DMS153 treated with DMSO at 0.1 percent for 48 hours (cell line): ENCODE data around the gene KATNIP.

ENCODE experiments used
- DNase-seq: peaks from one replicate; lab custom pipeline; 2025; ENCODE audit not compliant: unreplicated experiment; lab: John Stamatoyannopoulos, UW

The KATNIP gene

DNA sequence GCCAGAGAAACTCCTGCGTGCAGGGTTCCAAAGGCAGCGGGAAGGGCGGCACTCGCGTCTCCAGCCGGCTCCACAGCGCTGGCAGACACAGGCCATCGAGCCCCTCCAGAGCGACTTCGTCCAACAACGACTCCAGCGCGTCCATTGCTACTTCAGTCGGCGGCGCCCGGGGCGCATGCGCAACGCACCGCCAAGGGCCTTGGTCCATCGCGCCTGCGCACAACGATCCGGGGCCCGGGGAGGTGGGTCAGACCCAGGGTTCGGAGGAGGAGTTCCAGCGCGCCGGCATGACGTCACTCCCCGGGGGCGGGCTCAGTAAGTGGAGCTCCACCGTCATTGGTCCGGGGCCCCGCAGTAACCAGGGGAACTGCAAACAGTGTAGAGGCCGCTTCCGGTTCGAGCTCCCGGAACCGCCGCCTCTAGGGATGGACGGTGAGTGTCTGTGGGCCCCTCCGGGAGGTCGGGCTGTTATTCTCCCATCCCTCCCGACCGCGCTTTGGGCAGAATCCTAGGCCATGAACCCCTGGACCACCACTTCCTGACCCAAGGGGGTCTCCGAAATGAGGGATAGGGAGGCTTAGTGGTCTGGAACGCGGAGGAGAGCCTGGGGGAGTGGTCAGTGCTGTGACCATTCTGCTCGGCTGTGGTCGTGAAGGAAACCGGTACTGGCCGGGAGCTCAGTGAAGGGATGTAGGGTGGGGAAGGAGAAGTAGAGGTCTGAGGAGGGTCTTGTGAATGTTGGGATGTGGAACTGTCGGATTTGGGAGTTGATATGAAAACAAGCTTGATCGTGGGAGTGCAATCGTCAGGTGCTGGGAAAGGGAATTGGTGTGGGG, at the start of gene KATNIP, which contains the start of gene GTF3C1:
KATNIP (plus strand) TSS at position 399 of the 836 bp plus-strand sequence; CDS start at position 426, 27 bp downstream.
GTF3C1 (minus strand) TSS at position 168 of the 836 bp plus-strand sequence; CDS start at position 145, 23 bp downstream.
- DNase-seq = peak; percentile 96

DNA sequence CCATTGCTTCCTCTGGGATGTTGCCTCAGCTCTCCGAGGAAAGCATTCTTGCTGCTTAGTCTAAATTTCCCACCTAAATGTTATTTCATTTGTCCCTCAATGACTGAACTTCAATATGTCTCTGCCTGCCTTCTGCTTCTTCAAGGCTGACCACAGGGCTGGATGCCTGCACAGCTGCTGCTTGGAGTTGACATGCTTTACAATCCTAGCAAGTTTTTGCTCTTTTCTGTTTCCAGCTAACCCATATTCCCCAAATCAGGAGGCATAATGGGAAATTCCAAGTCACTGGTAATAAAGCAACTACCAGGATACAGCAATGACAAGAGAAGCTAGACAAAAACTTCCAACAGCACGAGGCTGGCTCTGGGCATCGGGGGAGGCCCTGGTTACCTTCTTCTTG, 49.1 kb upstream of the KATNIP start:
- no peak for DNase-seq

DNA sequence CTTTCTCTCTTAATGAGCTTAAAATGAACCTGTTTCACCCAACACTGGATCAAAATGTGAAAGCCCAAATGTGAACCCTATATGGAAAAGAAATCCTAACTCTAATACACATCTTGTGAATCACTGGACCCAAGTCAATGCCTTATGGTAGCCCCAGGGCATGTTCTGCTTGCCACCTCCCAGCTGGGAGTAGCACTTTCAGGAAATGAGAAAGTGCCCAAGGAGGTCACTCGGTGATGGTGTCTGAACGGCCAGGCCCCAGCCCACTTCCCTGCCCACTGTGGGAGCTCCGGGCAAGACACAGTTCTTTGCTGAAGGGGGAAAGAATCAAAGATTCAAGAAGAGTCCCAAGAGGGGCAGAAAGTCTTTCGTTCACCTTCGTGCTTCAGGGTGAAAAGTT, 46.3 kb upstream of the KATNIP start:
- no peak for DNase-seq

DNA sequence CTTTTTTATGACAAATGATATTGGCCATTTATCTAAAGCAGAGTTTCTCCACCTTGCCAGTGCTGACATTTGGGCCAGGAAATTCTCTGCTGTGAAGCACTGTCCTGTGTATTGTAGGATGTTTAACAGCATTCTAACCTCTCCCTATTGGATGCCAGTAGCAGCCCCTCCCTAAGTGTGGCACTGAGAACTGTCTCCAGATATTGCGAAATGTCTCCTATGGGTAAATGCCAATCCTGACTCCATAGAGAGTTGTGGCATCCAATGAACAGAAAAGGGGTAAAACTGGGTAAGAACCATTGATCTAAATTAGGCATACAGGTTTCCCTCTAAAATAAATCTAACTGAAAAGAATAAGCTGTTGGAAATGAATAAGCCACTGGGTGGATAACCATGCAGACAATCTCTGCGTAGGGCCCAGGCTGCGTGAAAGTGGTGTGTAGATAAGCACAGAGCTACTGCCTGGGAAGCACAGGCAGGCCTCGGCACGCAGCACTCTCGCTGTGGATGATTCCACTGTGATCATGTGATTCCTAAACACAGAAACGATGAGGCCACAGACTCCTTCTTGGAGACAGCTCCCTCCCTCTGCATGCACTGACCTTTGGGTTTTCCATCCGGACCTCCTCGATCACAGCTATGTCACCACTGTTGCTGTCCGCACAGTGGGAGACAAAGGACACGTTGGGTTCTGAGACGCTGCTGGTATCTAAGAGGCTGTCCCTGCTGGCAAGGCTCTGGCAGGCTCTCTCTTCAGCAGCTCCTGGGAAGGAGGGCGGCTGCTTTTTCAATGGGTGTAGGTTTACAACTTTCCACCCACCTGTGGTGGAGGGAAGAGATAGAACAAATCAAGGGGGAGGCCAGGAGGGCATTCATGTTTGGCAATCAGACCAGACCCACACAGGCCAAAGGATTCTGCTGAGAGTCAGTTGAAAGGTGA, 44.4 kb upstream of the KATNIP start:
- no peak for DNase-seq

DNA sequence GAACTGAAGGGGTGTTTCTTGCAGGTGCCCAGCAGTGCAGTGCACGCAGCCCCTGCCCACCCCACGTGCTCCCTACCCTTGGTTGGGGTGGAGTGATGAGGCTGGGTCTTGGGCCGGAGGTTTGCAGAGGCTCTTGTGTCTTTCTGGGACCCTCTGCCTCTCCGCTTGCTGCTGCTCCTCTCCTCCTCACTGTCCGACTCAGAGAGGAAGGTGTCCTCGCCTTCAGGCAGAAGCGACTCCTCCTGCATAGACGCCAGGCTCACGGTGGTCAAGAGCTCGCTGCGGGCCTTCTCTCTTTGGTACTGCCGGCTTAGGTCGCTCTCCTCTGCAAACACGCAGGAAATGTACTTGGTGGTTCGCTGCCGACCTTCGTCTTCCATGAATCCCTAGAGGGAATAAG, 43.2 kb upstream of the KATNIP start:
- DNase-seq = no peak

- no peak for DNase-seq
These were observed 41.5 kb upstream of the KATNIP start for GRCh38 chr16:27508476-27508875.

- no peak for DNase-seq
These were observed 38.1 kb upstream of the KATNIP start for GRCh38 chr16:27511657-27512448.

- DNase-seq = no peak
These were observed 35.1 kb upstream of the KATNIP start for GRCh38 chr16:27514806-27515205.

DNA sequence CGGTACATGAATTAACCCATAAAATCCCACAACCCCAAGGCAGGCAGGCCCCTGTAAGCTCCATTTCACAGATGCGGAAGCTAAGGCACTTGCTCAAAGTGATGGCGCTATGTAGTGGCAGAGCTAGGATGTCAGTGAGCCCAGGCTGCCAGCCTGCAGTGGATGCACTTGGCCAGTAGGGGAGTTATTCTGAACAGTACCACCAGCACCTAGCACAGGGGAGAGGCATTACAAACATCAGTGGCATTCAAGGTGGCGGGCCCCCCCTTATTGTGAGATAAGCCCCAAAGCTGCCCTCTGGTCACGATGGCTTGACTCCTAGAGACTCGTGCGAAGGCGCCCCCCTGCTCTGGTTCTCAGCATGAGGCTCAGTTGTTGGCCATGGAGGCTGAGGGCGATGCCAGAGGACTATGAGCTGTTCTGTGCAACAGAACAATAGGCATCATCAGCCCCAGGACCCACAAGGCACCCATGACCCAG, 34.0 kb upstream of the KATNIP start:
- no peak for DNase-seq

- no peak for DNase-seq
These were observed 33.6 kb upstream of the KATNIP start for GRCh38 chr16:27516365-27516764.

- no peak for DNase-seq
These were observed 32.3 kb upstream of the KATNIP start for GRCh38 chr16:27517664-27518063.

GRCh38 chr16:27518226-27518625, 31.7 kb upstream of the KATNIP start:
- DNase-seq = no peak

GRCh38 chr16:27520982-27521673, 28.8 kb upstream of the KATNIP start:
- DNase-seq = no peak

- DNase-seq = no peak
These were observed 27.7 kb upstream of the KATNIP start for GRCh38 chr16:27522173-27522707.

DNA sequence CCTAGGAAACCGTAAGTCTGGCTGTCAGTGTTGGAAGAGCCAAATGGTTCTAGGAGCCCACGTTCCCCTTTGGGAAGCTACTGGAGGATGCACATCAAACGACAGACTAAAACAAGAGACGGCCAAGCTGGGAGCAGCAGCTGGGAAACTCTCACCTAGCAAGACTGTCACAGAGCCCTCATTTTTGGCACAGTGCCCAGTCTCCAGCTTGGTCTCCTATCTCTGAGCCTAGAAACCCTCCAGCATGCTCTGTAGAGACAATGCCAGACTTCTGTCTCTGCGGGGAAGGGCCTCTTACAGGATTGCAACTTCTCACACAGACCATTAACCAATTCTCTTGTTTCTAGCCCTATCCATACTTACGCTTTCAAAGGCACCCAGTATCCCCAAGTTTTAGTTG, 23.8 kb upstream of the KATNIP start:
- DNase-seq = no peak

DNA sequence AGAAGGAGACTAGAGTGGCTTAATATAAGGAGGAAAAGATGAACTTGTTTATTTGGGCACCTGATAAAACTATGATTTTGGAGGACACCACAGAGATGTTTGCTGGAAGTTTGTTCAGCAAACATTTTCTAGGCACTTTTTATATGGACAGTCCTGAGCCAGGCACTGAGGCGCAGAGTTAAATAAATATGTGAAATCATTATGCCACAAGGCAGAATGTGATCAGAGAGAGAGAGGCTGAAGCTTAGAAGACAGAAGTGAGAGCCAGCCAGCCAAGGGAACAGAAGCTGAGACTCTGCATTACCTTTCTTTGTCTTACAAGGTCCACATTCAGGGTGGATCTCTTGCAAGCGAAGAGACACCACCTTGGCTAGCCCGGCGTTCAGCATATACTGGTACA, 21.6 kb upstream of the KATNIP start:
- DNase-seq = no peak

DNA sequence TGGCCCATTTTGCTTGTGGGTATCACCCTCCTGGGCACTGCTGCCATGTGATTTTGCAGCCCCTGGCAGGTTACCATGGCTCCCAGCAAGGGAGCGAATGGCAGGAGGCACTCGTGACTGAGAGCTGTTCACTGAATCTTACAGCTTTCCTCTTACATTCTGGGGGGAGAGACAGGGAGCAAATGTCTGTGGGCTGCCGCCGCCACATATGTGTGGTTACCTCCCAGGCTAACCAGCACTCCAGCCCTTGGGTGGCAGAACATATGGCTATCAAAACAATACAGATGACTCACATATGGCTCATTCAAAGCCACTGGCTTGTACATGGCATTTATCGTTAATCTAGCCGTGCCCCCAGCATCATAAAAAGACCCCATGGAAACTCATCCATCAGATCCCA, 20.0 kb upstream of the KATNIP start:
- DNase-seq = no peak

DNA sequence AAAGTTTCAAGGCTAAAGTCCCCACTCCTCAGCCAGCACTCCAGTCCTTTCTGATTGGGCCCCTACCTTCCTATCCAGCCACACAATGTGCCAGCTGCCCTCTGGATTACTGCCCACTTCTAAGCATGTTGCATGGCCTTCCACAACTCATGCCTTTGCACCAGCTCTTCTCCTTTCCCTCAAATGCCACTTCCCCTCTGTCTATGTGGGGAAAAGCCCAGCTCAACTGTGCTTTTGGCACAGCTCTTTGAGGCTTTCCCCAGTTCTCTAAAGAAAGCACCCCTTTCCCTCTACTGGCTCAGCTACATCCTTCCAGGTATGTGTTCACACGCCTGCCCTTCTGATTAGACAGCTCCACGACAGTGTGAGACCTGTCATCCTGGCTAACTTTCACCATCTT, 18.8 kb upstream of the KATNIP start:
- no peak for DNase-seq

GRCh38 chr16:27531826-27532800, 17.8 kb upstream of the KATNIP start:
- no peak for DNase-seq
